PC-9 (cell line): ENCODE measurements around the gene WRNIP1.

Experiments used
- CTCF ChIP-seq: fragments of 200-600 bp; sonication (generic); conservative IDR thresholded peaks from 2 replicates; pipeline ENCODE4 v1.6.1; 2017; ENCODE audit warnings: mixed run types, antibody characterized with exemption, mild to moderate bottlenecking, moderate library complexity
- EZH2 ChIP-seq: fragments of 200-600 bp; sonication (generic); IDR thresholded peaks from 2 replicates; pipeline ENCODE4 v1.8.0; 2017; ENCODE audit warnings: antibody characterized with exemption, low read depth

GRCh38 chr6:2766767-2767656 lies 1.8 kb downstream of the WRNIP1 start:
- TF ChIP-seq CTCF, result no peak; the same call in 1 of the 2 replicates
- no peak for TF ChIP-seq EZH2
